D341Med (cell line): ENCODE measurements around the gene PCDH7.

Source experiments
- DNase-seq: peaks from one replicate; pipeline ENCODE4 v3.0.0; 2012; ENCODE audit warnings: low spot score

Gene PCDH7

GRCh38 chr4:30727409-30727808, 7.2 kb downstream of the PCDH7 start:
- DNase-seq: no peak

DNA sequence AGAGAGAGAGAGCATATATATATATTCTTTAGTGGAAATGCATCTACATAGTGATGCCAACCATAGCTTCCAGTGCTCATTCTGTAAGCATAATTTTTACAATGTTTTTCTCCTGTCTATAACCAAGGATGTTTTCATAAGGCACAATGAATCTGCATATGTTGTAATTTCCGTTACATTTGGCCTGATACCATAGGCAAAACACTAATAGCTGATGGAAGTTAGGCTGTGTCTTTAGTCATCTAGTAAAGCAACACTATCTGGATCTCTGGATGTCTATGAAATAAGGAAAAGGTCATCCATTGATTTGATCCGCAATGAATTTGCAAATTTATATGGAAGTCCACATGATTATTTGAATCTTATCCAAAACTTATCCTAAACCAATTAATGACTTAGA, 8.1 kb downstream of the PCDH7 start:
- no peak for DNase-seq

GRCh38 chr4:30743897-30744296, 23.7 kb downstream of the PCDH7 start:
- DNase-seq: no peak

- no peak for DNase-seq
Measured at GRCh38 chr4:30744386-30744785, 24.2 kb downstream of the PCDH7 start.

DNA sequence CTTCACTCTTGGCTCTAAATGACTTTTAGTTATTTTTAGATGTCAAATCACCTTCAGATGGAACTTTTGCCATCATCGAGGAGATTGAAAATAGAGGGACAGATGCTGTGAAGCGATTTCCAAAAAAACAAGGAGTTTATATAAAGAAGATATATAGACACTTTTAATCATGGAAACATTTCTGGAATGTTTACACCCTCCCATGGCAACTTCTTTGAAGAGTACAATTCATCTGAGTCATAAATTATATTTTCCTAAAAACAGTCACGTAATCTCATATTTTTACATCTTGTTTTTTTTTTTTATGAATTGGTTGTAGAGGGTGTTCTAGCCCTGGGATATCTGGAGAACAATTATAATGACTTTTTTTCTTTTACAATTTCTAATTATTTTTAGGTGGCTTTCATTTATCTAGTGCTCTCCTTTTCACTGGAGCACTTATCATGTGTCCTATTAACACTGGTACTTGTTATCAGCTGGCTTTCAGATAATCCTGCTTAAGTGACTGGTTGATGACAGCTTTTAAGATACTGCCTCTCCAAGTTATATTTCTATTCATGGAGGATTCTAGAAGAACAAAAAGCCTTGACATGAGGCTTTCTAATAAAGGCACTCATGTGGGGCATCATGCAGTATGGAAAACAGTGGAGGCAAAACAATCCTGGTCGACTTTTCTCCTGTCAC, 24.9 kb downstream of the PCDH7 start:
- DNase-seq: no peak

DNA sequence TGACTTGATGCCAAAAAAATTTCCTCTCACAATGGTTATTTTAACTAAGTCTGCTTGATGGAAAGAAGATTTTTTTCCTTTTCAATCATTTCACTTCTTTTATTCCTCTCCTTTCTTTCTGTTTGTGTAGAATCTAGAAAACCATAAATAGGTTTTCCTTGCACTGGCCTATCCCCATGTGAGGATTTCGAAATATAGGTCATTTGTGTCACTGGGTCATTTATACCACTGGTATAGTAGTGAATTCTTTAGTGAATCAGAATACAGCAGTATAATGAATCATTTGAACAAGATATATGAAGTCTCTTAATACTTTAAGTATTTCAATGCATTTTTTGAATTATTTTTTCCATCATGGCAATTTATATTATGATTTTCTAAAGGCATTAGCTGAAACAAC, 26.6 kb downstream of the PCDH7 start:
- DNase-seq: no peak

DNA sequence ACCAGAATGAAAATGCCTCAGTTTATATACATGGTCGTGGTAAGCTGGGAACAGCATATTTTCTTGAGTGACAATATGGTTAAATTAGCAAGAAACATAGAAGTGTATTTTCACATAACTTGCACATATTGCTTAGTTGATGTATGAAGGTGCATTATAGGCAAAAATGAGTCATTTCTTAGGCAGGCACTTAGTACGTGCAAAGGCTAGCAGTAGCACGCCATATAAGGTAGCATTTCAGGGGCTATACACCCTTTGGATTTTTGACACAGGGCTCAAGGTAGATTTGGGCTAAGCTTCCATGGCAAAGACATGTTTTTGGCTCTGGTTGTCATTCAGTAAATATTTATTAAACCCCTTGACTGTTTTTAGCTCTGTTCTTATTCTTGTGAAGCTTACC, 33.1 kb downstream of the PCDH7 start:
- no peak for DNase-seq

GRCh38 chr4:30754021-30754420, 33.9 kb downstream of the PCDH7 start:
- no peak for DNase-seq

- no peak for DNase-seq
Measured at GRCh38 chr4:30755346-30755745, 35.2 kb downstream of the PCDH7 start.

- DNase-seq: no peak
Measured at GRCh38 chr4:30756553-30756952, 36.4 kb downstream of the PCDH7 start.

DNA sequence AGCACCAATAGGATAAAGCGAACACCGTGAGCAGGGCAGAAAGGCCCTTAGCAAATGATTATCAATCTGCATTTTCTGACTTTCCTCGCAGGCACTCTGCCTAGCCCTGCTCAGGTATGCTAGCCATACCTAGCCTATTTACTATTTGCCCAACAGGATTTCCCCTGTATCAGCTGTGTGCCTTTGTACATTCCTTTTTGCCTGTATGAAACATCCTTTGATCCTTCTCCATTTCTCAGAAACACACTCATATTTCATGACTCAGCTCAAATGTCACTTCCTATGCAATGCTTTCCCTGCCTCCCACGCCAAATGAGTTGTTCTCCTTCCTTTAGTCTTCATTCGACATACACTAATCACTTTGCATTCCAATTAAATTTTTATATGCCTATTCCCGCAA, 37.2 kb downstream of the PCDH7 start:
- no peak for DNase-seq

DNA sequence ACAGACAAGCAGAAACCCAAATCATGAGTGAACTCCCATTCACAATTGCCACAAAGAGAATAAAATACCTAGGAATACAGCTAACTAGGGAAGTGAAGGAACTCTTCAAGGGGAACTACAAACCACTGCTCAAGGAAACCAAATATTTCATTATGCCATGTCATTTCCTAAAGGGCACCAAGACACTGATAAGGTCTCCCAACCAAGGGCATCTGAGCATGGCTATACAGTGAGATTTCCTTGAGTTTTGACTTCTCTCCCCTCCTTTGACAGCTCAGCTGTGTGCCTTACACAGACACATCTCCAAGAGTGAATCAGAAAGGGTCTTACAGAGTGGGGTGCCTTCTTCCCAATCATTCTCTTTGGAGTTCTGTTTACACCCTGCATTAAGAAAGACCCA, 40.4 kb downstream of the PCDH7 start:
- DNase-seq: no peak

DNA sequence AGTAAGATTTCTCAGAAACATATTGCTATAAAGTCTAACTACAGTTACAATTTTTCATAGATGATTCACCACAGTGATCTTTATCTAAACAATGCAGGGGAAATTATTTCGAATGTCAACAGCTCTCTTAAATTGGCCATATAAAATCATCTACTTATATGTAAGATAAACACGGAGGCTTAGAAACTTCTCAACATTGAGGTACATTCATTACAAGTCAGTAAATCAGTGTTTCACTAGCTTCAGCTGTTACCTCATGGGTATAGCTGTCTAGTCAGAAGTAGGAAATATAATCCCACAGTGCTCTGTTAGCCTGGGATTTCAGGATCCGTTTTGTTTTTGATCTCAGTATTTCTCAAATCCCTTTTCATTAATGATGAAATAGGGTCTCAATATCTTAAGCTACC, 43.2 kb downstream of the PCDH7 start:
- no peak for DNase-seq

GRCh38 chr4:30765022-30765421, 44.9 kb downstream of the PCDH7 start:
- no peak for DNase-seq

DNA sequence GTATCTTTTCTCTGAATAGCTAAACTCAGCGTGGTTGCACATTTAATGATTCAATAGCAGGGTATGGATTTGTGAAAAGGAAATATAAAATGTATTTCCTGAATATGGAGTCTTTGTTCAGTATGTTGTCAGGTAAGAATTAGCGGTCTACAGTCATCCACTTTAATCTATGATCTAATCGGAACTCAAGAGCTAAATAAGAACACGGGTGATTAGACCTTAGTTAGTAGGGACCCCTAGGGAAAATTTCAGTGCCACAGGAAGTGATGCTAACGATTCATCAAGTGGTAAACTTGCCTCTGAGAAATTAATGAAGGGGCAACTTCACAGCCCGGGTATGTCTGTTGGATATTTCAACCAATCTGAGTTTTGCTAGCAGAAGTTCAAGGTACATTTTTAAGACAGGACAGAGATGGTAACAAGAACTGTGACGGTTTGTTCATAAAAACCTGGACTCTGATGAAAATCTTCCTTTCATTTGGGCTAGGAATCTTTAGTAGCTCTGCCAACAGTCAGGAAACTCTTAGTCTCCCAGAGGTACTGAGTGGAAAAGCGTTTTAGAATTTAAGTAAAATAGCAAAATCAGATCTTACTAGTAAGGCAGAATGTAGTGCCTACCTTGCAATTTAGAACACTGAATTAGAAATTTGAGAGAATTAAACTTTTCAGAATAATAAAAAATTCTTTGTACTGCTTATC, 47.1 kb downstream of the PCDH7 start:
- DNase-seq: no peak

- no peak for DNase-seq
Measured at GRCh38 chr4:30768277-30768676, 48.1 kb downstream of the PCDH7 start.

GRCh38 chr4:30769093-30769492, 48.9 kb downstream of the PCDH7 start:
- no peak for DNase-seq

DNA sequence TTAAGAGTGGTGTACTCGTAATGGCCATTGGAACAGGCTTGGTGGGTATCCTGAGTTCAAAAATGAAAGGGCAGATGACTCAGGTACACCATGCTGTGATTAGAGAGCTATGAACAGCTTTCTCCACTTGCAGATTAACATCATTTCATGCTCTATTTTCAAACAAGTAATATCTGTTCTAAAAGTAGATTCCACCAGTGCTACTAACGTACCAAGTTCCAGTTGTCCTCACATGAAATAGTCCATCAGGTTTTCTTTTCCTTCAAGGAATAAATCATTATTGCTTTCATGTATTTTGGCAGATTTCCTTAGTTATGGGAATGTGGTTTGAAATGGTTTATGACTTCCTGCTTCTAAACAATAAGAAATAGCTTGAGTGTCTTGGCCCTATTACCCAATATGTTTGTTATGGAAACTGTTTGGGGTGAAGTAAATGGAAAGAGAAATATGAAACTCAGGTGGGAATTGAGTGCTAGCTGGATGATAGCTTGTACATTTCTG, 49.9 kb downstream of the PCDH7 start:
- DNase-seq: no peak

DNA sequence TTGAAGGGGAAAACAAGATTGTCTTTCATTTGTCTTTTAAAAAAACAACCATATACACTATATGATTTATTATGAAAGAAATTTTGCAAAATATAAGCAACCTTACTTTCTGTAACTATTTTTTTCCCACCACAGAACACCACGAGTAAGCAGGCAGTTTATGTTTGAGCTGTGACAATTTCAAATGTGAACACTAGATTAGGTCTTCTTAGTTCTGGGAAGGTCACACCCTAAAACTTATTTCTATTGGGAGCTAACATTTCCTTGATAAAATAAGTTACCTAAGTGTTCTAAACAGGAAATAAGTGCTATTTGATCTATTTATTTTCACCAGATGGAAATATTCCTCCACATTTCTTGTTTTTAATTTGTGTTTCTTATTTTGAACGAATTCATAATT, 50.6 kb downstream of the PCDH7 start:
- no peak for DNase-seq

- no peak for DNase-seq
Measured at GRCh38 chr4:30776451-30776850, 56.3 kb downstream of the PCDH7 start.

- no peak for DNase-seq
Measured at GRCh38 chr4:30776921-30777415, 56.8 kb downstream of the PCDH7 start.
